ENCODE measurements around the gene CD40.
A peak's percentile ranks its signal among the peaks of the same experiment; 100 is the strongest.
"Not testable (repeated sequence)": the region's sequence is repeated elsewhere in the genome, so short reads cannot be mapped to it uniquely, and the experiment has no call there.

CD40 gene

DNA sequence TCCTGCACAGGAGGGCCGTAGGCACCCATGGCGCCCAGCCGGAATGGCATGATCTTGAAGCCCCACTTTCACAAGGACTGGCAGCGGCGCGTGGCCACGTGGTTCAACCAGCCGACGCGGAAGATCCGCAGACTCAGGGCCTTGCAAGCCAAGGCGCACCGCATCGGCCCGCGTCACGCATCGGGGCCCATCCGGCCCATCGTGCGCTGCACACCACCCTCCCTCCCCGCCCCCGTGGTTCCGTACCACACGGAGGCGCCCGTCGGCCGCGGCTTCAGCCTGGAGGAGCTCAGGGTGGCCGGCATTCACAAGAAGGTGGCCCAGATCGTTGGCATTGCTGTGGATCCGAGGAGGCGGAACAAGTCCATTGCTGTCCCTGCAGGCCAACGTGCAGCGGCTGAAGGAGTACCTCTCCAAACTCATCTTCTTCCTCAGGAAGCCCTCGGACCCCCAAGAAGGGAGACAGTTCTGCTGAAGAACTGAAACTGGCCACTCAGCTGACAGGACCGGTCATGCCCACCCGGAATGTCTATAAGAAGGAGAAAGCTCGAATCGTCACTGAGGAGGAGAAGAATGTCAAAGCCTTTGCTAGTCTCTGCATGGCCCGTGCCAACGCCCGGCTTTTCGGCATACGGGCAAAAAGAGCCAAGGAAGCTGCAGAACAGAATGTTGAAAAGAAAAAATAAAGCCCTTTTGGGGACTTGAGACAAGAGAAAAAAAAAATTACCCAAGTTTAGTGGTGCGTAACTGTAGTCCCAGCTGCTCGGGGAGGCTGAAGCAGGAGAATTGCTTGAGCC is 18.4 kb upstream of the CD40 start:
- DNase-seq: no peak

DNA sequence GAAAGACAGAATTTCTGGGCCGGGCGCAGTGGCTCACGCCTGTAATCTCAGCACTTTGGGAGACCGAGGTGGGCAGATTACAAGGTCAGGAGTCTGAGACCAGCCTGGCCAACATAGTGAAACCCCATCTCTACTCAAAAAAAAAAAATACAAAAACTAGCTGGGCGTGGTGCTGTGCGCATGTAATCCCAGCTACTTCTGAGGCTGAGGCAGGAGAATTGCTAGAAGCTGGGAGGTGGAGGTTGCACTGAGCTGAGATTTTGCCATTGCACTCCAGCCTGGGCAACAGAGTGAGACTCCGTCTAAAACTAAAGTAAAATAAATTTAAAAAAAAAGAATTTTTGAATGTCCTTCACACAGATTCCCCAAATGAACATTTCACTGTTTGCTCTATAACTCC is 17.7 kb upstream of the CD40 start:
- DNase-seq: not testable (repeated sequence)

DNA sequence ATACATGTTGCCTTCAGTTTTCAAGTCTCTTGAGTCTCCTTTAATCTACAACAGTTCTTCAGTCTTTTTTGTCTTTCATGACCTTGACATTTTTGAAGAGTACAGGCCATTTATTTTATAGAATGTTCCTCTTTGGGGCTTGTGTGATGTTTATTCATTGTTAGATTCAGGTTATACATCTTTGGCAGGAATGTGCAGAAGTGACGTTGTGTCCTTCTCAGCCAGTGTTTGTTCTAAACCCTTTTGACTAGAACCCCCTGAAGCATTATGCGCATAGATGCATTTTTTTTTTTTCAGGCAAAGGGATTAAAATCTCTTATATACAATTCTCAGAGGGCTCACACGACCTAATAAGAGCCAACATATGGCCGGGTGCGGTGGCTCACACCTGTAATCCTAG is 17.1 kb upstream of the CD40 start:
- DNase-seq: no peak

DNA sequence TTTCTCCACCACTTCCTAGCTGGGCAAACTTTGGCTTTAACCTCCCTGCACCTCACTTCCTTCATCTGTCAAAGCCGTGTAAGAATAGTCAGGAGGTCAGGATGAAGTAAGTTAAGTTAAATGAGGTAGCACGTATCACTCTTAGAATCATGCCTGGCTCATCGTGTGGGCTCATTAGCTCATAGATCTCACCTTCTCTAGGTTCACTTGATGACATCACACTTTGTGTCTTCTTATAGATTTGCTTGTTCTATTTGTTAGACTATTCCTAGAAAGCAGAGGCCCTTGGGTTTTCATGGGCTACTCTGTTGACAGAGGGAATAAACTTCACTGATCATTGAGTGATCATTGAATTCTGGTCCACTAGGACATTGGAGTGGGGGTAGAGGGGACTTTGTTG is 16.2 kb upstream of the CD40 start:
- DNase-seq: no peak

DNA sequence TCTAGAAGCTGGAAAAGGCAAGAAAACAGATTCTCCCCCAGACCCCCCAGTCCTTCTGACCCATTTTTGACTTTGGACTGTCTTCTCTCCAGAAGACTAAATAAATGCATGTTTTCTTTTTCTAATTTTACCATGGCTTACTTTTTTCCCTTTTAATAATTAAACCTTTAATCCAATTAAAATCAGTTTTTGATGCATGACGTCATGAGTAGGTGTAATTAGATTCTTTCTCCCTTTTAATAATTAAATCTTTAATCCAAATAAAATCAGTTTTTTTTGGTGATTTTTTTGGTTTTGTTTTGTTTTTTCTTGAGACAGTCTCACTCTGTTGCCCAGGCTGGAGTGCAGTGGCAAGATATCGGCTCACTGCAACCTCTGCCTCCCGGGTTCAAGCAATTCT is 15.2 kb upstream of the CD40 start:
- DNase-seq: no peak

DNA sequence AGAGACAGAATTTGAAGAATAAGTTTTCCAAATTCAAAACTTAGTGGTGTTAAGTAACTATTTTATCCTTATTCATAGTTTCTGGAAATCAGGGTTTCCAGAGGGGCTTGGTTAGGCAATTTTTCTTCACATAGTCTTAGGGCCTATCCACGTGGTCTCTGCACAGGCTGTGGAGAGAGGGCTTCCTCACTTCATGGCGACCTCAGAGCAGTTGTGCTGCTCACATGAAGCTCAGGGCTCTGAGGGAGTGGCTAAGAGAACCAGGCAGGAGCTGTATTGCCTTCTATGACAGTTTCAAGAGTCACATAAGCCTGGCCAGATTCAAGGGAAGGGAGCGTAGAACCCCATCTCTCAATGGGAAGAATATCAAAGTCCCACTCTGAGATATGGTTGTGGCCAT is 13.9 kb upstream of the CD40 start:
- DNase-seq: no peak

DNA sequence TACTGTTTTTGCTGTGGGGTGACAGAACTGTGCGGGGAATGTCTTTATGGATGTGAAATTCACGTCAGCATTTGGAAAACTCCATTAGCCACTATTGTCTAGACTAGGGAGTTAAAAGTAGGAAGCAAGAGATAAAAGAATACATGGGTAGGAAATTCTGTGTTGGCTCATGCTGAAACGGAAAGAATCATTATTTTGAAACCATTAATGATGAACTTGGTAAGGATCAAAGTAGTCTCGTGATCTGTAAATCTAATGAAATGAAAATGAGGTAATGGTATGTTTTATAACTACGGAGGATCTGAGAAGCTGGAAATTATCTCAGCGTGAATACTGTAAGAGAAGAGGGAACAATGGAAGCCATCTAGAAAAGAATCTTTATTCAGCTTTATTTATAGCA is 11.1 kb upstream of the CD40 start:
- no peak for DNase-seq

DNA sequence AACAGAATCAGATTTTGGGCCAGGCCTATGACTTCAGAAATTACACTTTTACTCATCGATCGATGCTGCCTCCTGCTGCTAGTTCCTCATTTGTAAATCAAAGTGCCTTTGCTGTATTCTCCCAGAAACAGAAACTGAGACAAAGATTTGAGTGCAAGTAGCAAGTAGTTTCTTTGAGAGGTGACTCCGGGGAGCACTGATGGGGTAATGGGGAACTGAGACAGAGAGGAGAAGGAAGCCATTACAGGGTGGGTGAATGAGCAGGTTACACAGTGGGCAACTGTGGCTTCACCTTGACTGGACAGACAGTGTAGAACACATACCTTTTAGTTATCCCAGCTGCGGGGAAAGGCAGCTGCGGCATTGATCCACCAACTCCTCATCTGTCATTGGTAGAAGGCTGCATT is 9.7 kb upstream of the CD40 start:
- DNase-seq: no peak

DNA sequence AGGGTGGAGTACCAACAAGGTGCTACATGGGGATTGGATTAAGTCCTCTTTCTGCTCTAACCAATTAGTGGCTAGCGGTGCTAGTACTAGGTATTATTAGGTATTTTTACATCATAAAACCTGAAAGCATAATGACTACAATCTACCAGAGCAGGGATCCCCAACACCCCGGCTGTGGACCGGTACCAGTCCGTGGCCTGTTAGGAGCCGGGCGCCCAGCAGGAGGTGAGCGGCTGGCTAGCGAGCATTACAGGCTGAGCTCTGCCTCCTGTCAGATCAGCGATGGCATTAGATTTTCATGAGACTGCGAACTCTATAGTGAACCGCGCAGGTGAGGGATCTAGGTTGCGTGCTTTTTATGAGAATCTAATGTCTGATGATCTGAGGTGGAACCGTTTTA is 9.1 kb upstream of the CD40 start:
- no peak for DNase-seq

DNA sequence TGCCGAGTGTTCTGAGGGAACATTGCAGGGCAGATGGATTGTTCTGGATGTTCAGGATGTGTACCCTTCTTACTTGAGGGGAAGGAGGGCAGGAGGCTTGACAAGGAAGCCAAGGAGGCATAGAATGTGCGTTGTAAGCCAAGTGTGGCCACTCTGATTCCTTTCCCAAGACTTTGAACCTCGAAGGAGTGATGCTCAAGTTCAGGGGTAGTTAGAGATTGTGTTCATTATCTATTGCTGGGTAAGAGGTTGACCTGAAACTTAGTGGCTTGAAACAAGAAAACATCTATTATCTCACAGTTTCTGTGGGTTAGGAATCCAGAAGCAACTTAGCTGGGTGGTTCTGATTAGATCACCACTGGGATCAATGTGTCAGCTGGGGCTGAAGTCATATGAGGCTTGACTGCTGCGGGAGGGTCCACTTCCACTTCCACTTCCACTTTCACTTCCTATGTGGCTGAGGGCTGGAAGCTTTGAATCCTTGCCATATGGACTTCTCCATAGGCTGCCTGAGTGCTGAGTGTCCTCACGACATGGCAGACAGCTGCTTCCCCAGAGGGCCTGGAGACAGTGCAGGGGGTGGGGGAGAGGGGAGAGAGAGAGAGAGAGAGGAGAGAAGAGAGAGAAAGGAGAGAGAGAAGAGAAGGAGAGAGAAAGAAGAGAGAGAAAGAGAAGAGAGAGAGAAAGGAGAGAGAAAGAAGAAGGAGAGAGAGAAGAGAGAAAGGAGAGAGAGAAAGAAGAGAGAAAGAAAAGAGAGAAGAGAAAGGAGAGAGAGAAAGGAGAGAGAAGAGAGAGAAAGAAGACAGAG is 6.9 kb upstream of the CD40 start:
- DNase-seq: no peak

DNA sequence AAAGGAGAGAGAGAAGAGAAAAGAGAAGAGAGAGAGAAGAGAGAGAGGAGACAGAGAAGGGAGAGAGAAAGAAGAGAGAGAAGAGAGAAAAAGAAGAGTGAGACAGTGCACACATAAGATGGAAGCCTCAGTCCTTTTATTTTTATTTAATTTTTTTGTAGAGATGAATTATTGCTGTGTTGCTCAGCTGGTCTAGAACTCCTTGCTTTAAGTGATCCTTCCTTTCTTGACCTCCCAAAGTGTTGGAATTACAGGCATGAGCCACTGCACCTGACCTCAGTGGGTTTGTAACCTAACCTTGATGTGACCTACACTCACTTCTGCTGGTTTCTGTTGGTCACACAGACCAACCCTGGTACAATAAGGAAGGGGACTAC is 6.3 kb upstream of the CD40 start:
- no peak for DNase-seq

DNA sequence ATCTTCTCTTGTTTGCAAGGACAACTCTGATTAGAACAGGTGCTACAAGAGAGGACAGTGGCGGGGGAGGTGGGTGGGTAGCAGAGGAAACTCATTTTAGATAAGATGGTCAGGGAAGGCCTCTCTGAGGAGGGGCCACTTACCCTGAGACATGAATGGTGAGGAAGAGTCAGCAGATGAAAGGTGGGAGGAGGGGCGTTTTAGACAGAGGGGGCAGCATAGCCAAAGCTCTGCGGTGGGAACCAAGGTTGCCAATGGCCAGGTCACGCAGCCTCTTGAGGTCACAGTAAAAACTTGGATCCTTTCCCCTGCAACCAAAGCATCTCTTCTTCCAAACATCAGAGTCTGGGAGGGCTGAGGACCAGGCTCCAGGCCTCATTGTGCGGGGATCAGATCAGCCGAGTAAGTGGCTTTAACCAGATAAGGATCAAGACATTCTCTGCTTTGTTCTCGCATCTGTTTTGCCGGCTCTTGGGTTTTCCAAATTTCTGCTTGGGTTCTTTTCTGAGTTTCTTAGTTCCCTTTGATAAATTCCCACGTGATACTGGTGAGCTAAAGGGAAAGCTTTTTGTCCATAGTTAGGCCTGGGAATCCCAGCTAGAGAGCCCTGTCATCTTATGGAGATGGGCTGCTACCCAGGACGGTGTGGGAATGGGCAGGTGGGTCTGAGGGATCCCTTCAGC is 5.5 kb upstream of the CD40 start:
- DNase-seq: no peak

DNA sequence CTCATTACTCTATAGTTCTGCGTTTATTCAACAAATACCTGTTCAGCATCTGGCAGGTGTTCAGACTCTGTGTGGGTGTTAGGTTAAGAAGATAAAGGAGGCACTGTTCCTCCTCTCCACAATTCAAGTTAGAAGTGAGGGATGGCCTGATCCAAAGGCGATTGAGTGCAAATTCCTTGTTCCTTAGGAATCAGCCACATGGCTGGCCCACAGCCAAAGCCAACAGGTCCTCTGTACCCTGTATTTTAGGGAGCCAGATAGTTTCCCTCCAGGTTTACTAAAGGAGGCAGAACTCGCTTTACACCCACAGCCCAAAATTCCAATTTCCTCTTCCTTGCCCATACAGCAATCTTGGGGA is 5.0 kb upstream of the CD40 start:
- DNase-seq: no peak

DNA sequence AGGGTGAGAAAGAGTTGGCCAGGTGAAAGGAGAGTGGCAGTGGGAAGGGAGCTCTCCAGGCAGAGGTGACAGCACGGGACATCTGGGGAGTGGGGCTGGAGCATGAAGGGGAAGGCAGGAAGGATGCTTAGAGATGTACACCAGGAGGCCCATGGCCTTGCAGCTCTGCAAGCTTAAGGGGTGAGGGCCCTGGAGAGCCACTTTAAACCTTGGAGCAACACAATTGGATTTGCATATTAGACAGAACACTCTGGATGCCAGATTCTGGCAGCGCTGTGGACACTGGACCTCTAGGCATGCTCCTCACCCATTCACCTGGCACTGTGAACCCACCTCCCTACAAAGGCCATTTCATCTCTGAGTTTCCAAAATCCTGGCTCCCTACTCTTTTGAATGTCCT is 3.7 kb upstream of the CD40 start:
- no peak for DNase-seq

DNA sequence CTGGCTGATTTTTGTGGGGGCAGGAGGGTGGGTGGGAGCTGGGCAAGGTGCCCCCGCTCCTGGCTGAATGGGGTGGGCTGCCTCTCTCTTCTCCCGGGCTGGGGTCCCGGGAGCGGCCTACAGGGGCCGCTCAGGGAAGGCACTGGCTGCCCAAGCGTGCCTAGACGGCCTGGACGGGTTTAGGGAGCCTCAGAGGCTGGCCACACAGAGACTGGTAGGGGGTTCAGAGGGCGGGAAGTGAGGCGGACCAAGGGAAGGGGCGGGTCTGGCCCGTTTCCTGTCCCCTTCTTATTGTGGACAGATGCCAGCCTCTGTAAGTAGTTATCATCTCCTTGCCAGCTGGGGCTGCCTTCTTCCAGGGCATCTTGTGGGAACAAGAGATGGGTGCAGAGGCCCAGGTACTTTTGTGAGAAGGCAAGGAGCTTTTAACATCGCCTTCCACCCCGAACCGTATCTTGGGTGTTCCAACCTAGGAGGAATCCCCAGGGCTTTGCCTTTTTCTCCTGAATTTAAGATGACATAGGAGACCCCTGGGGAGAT is 437 bp downstream of the CD40 start:
- no peak for DNase-seq

DNA sequence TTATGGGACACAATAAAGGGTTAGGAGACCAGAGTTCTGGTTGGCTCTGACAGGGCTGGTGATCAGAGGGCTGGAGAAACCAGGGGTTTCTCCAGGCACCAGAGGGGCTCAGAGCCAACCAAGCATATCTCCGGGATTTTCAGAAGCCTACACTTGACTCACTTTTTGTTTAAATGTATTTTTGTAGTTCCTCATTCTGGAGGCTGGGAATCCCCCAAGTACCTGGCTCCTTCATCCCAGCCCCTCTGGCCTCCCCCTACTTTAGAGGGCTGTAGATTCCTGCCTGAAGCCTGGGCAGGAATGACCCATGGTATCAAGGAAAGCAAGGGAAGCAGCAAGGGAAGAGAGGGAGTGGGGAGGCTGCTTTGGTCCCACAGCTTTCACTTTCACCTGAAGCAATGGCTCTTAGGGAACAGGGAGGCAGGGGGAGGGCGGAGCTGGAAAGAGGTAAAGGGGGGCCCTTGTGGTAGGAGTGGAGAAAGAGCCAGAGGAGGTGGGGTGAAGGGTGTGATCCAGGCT is 973 bp downstream of the CD40 start:
- no peak for DNase-seq

DNA sequence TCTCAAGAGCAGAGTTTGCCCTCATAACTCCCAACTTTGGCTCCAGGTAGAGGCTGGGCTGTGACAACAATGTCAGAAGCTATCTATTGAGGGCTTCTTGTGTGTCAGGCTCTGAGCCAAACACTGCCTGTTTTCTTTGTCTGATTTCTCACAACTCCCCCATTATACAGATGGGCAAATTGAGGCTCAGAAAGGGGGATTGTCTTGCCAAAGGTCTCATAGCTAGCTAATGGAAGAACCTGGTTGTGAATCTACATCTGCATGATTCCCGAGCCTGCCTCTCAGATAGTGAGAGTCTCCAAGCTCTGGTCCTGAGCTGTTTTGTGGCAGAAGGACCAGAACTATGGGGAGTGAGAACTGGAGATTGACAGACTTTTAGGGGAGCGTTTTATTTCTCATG is 1.4 kb downstream of the CD40 start:
- DNase-seq: no peak

DNA sequence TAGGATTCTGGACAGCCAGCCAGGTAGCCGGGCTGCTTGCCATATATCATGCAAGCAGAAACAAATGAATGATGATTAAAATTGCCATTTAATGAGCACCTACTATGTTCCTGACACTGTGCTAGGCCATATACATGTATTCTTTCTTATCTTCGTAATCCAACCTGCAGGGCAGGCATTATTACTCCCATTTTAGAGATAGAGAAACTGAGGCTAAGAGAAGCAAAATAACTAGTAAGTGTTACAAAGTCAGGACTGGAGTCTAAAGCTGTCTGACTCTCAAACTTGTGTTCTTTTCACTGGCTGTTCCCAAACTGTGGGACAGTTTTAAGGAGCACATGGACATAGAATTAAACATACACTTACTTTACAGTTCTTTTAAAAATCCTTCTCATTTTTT is 2.0 kb downstream of the CD40 start:
- no peak for DNase-seq

DNA sequence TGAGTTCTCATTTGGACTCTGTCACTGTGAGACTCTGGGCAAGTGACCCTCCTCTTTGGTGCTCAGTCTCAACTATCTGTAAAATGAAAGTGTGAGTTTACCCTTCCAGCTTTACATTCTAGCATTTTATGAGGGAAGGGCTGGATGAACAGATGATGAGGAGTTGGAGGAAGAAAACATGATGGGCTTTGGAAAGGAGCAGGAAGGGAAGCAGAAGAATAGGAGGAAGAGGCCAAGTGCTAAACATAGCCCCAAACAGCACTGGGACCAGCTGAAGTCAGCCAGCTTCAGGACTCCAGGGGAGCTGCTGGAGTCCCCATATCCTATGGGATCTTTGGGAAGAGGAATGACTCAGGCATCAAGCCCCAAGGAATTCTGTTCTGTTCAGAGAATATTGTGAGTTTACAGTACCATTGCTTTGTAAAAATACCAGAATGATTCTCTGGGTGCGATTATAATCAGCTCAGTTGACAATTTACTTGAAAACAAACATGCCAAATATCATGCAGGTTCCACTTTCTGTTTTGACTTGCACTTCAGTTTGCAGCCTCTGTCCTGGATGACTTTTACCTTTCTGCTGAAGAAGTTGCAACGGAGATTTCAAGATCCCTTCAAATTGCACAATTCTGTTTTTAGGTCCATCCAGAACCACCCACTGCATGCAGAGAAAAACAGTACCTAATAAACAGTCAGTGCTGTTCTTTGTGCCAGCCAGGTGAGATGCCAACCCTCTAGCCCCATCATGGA is 3.2 kb downstream of the CD40 start:
- no peak for DNase-seq

DNA sequence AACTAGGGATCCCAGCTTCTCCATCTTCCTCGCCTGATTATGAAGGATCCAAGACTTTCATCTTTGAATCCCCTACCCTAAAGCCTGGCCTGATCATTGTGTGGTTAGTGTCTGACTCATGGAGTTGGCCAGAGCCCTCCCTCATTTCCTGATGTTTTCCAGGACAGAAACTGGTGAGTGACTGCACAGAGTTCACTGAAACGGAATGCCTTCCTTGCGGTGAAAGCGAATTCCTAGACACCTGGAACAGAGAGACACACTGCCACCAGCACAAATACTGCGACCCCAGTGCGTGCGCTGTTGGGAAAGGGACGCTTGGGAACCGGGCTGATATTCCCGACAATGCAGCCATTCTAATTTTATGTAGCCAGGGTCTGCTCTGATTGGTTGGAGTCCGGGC is 4.0 kb downstream of the CD40 start:
- DNase-seq: peak; percentile 12

DNA sequence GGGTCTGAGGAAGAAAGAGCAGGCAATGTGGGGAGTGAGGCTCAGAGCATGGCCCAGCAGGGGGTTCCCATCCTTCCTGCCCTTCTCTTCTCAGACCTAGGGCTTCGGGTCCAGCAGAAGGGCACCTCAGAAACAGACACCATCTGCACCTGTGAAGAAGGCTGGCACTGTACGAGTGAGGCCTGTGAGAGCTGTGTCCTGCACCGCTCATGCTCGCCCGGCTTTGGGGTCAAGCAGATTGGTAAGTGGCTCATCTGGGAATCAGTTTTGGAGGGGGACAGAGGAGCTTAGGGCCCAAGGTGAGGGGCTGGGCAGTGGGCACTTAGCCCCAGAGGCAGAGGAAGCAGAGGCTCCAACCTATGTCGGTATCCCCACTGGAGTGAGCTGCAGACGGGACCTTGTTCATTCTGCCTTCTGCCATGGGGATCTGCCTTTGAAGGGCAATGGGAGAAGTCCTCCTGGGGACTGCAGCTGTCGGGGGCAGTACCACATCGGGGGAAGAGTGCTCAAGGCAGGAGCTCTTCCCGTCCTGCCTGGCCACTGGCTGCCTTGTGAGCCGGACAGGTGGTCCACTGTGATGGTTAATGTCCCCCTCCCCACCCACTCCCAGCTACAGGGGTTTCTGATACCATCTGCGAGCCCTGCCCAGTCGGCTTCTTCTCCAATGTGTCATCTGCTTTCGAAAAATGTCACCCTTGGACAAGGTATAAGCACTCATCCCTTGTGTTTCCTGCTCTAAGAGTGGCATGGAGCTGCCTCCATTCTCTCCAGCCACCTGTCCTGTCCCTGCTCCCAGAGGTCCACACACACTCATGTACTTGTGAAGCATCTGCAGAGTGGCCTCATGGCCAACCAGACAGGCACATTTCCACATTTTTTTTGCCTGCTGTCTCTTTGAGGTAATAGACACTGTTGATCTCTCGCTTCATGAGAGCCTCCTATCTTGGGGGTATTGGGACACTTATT is 4.7 kb downstream of the CD40 start:
- no peak for DNase-seq
